ENCODE data around the gene APBB2.

The APBB2 gene

DNA sequence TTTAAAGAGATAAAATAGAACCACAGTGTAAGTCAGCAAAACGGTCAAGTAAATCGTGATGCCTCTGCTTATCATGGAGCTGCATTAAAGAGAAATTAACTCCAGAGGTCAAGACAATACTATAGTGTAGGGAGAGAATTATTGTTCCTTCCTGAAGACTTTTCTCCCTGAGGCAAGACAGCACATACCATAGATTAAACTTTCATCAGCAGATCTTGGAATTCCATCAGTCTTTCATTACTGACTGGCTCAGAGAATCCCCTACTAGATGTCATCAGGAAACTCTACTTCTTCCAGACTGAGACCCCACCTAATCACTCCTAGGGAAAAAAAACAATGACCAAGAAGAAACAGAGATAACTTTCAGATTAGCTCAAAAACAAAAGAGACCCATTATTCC, 333.2 kb downstream of the APBB2 start:
- DNase-seq, result no peak

DNA sequence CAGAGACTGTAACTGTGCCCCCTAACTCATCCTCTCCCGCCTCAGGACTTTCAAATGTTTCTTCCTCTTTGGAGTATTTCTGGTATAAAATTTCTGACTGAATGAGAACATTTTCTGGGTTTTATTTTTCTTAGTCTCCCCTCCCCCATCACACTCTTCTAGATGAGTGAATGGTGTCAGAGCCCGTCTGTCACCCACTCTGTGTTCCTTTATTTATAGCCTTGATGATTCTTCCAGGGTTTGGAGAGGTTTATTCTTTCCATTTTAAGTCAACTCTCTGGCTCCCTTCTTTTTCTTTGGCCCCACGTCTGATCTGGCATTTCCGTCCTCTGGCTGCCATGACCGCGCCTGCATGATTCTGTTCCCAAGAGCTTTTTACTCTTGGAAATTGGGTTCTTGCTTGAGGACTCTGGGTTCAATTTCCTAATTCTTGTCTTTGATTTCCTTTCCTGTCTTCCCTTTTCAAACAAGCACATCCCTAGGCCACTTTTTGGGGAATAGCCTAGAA, 335.7 kb downstream of the APBB2 start:
- no peak for DNase-seq

DNA sequence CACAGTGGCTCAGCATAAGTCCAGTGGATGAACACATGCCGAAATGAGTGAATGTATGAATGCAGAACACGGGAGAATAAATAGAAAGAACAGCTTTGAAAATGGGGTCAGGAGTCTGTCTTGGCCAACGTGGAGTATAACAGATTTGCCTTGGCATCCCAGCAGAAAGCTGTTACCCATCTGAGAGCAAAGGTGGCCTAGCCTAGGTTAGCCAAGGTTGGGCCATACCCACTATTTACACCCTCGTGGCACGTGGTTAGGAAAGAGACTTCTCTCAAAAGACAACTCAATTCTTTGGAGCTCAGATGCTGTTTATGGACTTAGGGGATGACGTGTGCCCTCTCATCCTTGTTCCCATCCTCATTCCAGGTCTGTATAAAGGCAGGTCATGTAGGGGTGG, 337.3 kb downstream of the APBB2 start:
- DNase-seq, result no peak

DNA sequence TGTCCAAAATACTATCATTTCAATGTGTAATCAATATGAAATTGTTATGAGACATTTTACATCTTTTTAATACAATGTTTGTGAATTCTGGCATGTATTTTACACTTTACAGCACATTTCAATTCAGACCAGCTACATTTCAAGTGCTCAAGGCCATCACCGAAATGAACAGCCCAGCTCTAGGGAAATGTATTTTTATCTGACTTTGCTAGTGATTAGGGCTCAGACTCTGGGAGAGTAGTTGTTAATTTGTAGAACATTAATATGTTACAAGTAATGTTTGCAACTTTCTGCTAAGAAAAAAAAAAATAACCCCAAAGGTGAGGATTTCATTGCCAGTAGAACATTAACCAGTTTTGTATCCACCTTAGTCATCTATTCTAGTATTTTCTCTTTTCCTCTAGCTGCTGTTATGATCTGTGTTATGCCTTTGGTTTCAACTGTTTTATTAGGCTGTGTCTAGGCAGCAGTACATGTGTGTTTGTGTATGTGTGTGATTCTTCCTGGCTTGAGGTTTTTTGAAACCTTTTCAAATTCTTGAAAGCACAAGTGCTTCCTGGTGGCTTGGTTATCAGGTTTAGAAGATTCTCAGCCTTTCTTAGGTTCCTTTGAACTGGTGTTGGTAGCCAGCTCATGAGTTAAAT, 338.7 kb downstream of the APBB2 start:
- DNase-seq, result no peak

DNA sequence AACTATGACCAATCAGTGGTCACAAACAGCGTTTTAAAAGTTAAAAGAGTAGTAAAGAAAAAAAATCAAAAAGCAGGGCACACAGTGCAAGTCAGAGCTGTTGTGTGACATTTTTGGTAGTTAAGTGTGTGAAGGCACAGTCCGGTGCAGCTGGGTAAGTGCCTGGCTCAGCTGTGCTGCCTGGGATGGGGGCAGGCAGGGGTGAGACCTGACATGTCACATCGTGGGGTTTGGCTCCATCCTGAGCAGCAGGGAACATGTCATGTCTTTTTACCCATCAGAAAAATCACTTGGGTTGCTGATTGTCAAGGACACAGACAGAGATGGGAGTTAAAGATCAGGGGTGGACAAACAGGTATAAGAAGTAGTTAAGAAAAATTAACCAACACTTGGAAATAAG, 339.4 kb downstream of the APBB2 start:
- no peak for DNase-seq

DNA sequence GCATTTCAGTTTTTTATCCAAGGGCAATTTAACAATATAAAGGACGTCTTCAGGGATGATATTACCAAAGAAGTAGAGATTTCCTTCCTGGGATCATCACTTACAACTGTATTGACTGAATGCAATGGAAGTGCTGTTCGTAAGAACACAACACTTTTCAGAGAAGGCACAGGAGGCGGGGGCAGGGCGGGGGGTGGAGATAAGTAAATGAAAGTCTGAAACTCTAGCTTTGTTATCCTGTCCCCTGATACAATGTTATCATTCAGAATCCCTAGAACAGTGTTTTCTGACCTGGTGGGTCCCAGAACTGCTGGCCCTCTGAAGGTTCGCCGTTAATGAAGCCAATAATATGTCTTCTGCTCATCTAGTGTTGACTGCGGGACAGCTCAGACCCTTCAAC, 340.0 kb downstream of the APBB2 start:
- no peak for DNase-seq

DNA sequence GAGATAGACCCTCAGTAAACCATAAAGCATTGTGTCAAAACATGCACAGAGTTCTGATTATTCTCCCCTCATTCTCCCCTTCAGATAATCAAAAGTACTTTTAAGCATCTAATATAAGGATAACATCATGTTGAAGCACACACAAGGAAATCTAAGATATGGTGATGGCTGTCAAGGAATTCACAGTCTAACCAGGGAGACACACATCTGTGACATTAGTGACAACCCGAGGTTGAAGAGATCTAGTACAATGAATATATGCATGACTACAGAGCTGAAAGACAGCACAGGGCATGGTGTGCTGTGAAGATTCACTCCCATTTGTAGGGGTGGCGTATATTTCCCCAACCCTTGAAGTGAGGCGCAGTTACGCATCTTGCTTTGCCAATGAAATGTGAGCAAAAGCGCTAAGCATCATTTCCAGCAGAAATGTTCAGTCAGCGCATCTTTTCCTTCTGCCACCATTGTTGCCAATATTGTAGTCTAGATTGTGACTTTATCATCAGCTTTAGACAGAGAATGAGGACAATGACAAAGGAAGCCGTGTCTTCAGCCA, 342.6 kb downstream of the APBB2 start:
- DNase-seq, result no peak

DNA sequence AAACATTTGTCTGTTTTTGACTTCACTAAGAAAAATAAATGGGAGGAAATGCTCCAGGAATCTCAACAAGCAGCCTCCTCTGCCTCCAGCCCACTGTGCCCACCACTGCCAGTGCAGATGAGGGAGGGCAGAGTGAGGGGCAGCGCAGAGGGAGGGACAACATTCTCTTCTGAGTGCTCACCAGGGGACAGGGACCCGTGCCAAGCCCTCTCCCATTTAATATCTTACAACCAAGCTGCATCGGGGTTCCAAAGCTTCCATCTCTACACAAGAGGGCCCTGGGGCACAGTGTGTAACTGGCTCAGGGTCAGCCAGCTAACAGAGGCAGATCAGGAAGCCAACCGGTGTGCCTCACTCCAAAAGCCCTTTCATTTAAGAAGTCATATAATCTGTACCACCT, 344.2 kb downstream of the APBB2 start:
- DNase-seq, result no peak

DNA sequence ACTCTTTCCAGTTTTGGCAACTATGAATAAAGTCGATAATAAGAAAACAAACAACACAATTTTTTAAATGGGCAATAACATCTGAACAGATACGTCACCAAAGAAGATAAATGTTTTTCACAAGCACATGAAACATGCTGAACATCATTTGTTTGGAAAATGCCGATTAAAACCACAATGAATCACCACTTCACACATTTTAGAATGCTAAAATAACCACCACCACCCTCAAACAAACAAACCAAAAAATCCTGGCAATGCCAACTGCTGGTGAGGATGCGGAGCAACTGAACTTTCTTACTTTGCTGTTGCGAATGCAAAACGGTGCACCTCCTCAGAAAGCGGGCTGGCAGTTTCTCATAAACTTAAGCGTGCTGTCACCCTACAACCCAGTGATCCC, 348.6 kb downstream of the APBB2 start:
- no peak for DNase-seq

DNA sequence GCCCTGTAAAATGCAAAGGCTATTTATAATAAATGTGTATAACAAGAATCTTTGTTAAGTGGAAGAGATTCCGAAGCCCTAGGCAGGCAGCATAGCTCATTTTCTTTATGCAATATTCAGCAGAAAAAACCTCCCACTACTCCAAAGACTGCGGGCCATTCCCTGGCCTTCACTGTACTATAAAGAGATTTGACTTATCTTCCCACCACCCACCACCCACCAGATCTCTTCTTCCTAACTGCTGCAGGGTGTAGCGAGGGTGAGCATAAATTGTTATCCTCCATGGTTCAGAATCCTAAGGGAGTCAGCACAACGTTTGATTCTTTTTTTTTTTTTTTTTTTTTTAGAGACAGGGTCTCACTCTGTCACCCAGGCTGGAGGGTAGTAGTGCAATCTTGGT, 349.8 kb downstream of the APBB2 start:
- DNase-seq, result no peak

DNA sequence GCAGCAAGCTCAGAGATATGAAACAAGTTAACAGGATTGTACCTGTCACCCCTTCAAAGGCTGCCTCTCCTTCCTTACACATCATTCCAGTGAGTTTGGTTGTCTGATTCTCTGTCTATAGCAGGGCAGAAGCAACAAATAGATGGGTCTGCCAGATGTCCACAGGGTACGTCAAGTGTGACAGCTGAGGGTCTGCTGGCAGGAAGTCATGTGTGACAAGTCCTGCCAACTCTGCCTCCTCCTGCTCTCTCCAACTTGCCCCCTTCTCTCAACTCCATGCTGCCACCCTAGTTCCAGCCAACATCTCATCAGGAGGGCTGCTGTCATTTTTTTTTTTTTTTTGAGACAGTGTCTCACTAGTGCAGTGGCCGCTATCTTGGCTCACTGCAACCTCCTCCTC, 355.4 kb downstream of the APBB2 start:
- no peak for DNase-seq

DNA sequence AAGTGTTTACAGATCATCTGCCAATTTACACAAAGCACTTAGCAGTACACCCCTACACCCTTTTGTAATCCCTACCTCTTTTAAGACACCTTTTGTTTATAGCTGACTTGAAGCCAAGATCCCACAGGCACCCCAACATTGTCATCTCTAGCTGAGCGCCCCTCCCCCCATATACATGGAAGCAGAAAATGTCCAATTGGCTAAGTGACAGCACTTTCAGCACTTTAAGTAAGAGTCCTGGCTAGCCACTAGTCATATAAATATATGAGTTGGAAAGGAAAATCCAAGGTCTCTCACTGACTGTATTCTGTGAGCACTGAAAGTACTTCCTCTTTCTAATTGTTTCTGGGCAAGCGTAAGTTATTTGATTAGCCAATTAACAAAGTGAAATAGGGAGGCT, 356.4 kb downstream of the APBB2 start:
- no peak for DNase-seq

DNA sequence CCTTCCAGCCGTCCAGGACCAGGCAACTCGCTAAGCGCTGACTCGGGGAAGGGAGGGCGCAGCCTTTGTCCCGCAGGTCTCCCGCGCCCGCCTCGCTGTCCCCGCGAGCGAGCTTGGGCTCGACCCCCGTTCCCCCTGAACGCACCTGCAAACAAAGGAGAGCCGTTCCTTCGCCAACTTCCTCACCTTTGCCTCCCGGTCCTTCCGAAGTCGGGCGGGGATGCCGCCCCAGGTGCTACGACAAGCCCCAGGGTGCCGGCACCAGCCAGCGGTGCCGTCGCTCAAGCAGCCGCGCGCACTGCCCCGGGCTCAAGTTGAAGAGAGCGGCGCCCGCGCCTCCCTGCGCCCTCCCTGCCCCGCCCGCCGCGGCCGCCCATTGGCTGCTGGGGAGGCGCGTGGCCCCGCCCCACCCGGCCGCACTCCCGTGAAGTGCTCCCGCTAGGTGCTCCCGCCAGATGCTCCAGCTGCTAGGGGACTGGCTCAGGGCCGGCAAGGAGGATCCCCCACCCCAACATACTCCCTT, 357.4 kb downstream of the APBB2 start:
- peak; percentile 82 for DNase-seq

DNA sequence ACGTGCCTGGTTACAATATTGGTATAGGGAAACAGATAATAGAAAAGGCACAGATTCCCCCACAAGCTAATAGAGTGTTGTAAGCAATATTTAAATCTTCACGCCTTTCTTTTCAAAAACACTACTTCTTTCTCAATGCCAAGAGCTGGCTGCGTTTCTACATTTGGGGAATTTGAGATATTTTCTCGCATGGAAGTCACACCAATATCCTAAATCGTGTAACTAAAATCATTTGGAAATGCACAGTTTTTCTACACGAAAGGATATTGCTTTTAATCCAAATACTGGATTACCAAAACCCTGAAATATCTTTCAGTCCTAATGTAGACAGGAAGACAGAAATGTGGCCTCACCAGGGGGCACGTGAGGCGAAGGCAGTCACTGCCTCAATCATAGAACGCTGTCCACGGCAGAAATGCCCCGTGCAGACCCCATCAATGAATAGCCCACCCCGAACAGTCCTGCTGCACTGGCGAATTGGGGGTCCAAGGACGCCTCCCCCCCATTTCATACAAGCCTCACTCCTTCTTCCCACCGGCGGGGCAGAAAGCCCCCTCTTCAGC, 358.0 kb downstream of the APBB2 start:
- DNase-seq, result no peak

DNA sequence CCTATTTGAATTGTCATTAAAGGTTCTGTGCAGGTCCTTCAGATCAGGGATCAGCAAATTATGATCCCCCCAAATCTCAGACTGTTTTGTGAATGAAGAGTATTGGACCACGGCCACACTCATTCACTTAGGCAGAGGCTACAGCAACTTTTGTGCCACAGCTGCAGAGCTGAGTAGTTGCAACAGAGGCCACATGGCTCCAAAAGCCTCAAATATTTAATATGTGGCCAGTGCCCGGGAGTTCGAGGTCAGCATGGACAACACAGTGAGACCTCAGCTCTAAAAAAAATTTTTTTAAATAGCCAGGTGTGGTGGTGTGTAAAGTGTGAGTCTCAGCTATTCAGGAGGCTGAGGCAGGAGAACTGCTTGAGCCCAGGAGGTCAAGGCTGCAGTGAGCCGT, 363.8 kb downstream of the APBB2 start:
- no peak for DNase-seq

DNA sequence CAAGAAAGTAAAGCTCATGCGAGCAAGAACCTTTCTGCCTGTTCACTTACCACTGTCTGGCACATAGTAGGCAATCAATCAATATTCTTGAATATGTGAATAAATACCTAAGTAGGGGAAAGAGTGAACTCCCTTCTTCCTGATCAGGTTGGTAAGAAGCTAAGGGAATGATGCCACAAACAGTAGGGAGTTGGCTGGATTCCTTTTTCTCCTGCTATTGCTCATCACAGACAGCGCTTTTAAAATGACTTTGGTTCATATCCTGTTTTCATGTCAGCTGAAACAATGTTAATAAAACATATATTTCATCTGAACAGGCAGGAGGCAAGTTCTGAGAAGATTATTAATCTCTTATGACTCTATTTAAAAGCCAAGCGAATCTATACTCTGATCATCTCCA, 365.4 kb downstream of the APBB2 start:
- no peak for DNase-seq

DNA sequence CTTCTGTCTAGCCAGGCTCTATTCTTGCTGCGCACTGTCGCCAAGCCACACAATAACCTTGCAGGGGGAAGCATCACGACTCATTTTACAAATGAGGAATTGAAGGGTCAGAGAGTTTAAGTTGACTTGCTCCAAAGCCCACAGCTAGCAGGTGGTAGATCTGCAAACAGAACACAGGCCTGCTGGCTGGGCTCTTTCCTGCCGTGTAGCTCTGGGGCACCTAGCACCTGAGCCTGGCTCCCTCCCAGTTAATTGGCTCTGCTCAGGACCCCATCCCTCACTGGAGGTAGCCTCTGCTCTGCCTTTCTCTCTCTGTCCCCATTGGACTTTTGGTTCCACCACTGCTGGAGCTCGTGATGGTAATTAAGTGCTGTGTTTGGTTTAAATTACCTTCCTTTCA, 366.1 kb downstream of the APBB2 start:
- DNase-seq, result no peak

DNA sequence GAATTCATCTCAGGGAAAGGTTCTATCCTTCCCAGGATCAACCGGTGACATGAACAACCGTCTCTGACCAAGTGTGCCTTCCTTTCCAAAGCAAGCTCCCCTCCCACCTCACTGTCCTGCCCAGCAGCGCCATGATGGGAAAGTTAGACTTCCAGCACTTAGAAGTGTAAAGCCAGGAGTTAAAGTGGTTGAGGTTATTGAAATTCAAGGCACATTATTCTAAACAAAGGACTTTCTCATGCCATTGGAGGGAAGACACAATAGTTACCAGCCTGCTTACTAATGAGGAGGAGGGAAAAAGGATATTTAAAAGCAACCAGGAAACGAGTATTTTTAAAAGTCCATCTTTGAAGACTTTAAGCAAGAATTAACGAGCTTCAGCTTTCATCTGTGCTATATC, 367.8 kb downstream of the APBB2 start:
- DNase-seq, result no peak

DNA sequence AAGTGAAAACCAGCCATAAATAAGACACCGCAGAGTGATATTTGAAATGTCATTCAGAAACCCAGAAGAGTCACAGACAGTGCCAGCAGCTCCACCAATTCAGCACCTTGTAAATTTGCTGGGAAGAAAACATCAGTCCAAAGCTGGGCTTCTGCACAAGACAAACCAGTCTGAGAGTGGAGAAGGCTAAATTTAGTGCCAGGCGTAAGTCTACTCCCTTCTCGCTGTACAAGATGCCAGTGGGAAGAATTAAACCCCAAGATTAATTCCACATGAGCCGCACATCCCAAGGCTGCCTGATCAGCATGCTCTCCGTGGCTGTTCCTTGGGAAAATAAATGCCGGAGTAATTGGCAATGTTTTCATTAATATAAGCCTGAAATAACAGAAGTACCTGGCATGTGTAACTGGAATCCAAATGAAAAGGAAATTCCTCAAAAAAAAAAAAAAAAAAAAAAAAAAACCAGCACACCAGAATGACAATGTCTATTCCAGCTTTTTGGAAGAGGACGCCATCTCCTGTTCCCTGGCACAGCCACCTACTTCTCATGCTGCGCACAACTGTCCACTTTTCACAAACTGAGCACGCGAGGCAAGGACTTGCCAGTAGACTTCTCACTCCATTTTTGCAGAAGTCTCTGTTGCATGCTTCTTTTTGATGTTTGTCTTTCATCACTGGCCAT, 369.0 kb downstream of the APBB2 start:
- no peak for DNase-seq

DNA sequence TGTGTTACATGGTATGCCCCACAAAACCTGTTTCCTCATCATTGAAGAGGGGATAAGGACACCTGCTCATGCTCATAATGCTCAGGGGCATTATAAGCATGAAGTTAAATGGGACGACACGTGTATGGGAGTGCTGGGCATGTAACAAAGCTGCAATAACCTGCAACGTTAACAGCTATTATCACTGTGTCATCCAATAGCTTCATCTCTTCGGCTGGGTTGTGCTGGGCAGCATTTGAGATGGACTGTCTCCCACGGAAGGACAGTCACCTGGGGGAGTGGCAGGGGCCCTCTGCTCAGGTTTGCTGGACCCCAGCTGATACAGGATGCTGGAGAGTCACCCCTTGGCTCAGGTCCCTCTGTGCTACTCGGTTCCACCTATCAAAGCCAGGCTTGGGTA, 370.1 kb downstream of the APBB2 start:
- DNase-seq, result no peak

DNA sequence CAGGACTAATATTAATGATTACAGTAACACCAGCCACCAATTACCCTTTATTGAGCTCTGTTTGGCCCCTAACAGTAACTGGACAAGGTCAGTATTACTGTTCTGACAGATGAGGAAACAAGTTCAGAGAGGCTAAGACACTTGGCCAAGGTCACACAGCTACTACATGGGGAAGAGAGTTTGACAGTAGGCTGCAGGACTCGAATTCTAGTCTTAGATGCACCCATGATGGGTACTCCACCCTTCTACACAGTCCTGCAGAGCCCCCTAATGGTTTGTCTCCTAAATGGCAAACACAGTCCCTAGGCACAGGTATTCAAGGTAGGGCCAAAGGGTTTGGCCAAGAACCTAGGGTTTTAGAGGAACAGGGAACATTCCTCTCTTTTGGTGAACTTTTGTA, 370.6 kb downstream of the APBB2 start:
- DNase-seq, result no peak

DNA sequence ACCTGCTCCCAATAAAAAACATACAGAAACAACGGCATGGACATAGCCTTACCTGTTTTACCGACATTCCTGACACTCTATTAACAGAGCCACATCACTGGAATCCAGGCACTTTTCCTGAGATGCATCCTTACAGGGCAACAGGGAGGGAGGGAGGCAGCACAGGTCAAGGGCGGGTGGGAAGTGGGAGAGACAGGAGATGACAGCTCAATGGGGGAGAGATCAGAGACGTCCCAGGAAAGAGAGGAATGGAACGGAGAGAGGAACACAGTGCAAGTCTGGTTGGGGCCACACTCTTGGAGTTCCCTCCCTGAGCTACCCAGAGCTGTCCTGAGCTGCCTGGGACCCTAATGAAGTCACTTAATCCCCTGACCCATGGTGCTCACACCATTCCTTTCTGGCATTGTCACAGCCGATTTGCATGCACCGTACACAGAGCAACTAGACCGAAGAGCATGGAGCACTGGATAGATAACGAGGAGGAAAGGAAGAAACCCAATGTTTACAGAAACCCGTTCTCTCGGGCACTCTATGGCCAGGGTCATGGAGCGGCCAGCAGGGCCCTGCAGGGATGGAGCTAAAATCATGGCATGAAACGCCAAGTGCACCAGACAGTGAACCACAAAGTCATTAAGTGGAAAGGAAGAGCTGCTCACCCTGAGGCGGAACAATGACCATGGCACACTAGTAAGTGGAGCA, 371.5 kb downstream of the APBB2 start:
- DNase-seq, result no peak

DNA sequence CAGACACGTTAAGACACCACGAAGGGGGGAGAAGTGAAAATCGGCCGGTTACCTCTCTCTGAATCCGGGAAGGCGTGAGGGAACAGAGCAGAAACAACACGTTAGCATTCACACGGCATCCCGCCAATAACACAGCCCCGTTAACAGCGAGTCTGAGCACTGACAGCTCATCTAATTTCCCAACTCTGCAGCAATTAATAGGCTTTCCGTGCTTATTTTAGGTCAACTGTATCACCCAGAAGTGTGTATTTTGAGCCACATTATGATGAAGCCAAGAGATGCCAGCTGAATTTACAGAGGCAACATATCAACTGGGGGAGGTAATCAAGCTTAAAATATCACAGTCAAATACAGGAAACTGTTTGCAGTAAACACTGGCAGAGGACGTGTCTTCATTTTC, 372.0 kb downstream of the APBB2 start:
- DNase-seq, result no peak
